Peyer's patch (tissue), 4 donors: ENCODE data around the gene LTA4H. TPM values are rescaled to one million over a fixed set of nuclear protein-coding genes. Genes with fewer than 3 reads are reported as not detected.
A peak's percentile ranks its signal among the peaks of the same experiment; 100 is the strongest.

Experiments
- DNase-seq, 3 donors: peaks; one replicate each; pipeline ENCODE4 v3.0.0-alpha.2; 2017 to 2019
- H3K27ac ChIP-seq, 4 donors: fragments of 200-600 bp; sonication (generic); one replicate each; pipeline ENCODE4 v1.5.1; 2016 to 2019
- H3K27me3 ChIP-seq, 2 donors: fragments of 200-600 bp; sonication (generic); one replicate each; pipeline ENCODE4 v1.5.1; 2019
- H3K36me3 ChIP-seq, 3 donors: fragments of 200-600 bp; sonication (generic); one replicate each; pipeline ENCODE4 v1.5.1; 2016 to 2019
- H3K4me1 ChIP-seq, 4 donors: fragments of 200-600 bp; sonication (generic); one replicate each; pipeline ENCODE4 v1.5.1; 2016 to 2019
- H3K4me3 ChIP-seq, 4 donors: fragments of 200-600 bp; sonication (generic); 1 replicate in 3 of 4; 2 replicates in 1 of 4; pipeline ENCODE4 v1.5.1; 2016 to 2019; ENCODE audit warnings: mild to moderate bottlenecking in 1 of 4
- H3K9me3 ChIP-seq, 4 donors: fragments of 200-600 bp; sonication (generic); one replicate each; pipeline ENCODE4 v1.5.1; 2016 to 2019; ENCODE audit warnings: mild to moderate bottlenecking in 1 of 4
- POLR2A ChIP-seq, 2 donors: fragments of 450-650 bp; IDR thresholded peaks; one replicate each; pipeline ENCODE4 v1.5.1; 2017; ENCODE audit warnings: antibody characterized with exemption in 2 of 2, mild to moderate bottlenecking in 2 of 2, moderate library complexity in 2 of 2
- total RNA-seq, 4 donors: library from RNA; depleted of rRNA; stranded (reverse); fragments of >200 nt; gene quantifications; one replicate each; pipeline ENCODE4 v1.1.0, GENCODE V29; 2016
- TF ChIP-seq, protein P1 (sequence below), 6 experiments: fragments of 450-650 bp in 4 of 6; fragments of 200-600 bp in 2 of 6; sonication (generic) in 1 of 6; IDR thresholded peaks; one replicate each; pipeline ENCODE4 v1.5.1; 2017 to 2019; ENCODE audit warnings: antibody characterized with exemption in 6 of 6, mild to moderate bottlenecking in 3 of 6, moderate library complexity in 1 of 6

LTA4H gene
- total RNA-seq, 4 donors from 2014 or later, result 59.6 to 80.7 (median 76.4) TPM

GRCh38 chr12:96025518-96025917 is 9.9 kb downstream of the LTA4H start:
- DNase-seq, result no peak
- Histone ChIP-seq H3K4me1 (no peaks in the 10 kb centered on the region), H3K9me3 (no peaks in the 10 kb centered on the region), H3K4me3 (no peak overlapping the region), H3K36me3 (peaks cover 2 to 67% (median 3%) of the 10 kb centered on the region in 3 donors), H3K27me3 (no peaks in the 10 kb centered on the region), H3K27ac (no peak overlapping the region)
- no peak for TF ChIP-seq POLR2A (IDR thresholded peaks at IDR 0.05)
- TF ChIP-seq, protein P1, sequence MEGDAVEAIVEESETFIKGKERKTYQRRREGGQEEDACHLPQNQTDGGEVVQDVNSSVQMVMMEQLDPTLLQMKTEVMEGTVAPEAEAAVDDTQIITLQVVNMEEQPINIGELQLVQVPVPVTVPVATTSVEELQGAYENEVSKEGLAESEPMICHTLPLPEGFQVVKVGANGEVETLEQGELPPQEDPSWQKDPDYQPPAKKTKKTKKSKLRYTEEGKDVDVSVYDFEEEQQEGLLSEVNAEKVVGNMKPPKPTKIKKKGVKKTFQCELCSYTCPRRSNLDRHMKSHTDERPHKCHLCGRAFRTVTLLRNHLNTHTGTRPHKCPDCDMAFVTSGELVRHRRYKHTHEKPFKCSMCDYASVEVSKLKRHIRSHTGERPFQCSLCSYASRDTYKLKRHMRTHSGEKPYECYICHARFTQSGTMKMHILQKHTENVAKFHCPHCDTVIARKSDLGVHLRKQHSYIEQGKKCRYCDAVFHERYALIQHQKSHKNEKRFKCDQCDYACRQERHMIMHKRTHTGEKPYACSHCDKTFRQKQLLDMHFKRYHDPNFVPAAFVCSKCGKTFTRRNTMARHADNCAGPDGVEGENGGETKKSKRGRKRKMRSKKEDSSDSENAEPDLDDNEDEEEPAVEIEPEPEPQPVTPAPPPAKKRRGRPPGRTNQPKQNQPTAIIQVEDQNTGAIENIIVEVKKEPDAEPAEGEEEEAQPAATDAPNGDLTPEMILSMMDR (IDR thresholded peaks at IDR 0.05), result no peak

GRCh38 chr12:96020314-96021003 is 14.9 kb downstream of the LTA4H start:
- Histone ChIP-seq H3K4me3 (no peak overlapping the region), H3K27me3 (no peaks in the 10 kb centered on the region), H3K9me3 (no peaks in the 10 kb centered on the region), H3K4me1 (no peaks in the 10 kb centered on the region), H3K27ac (peak overlapping the region in 1 of 4 donors; percentile 49), H3K36me3 (peaks cover 2 to 79% (median 3%) of the 10 kb centered on the region in 3 donors)
- TF ChIP-seq, protein P1 (IDR thresholded peaks at IDR 0.05), result no peak
- TF ChIP-seq POLR2A (IDR thresholded peaks at IDR 0.05), result no peak
- peak in 1 of 3 donors; percentile 37 for DNase-seq

DNA sequence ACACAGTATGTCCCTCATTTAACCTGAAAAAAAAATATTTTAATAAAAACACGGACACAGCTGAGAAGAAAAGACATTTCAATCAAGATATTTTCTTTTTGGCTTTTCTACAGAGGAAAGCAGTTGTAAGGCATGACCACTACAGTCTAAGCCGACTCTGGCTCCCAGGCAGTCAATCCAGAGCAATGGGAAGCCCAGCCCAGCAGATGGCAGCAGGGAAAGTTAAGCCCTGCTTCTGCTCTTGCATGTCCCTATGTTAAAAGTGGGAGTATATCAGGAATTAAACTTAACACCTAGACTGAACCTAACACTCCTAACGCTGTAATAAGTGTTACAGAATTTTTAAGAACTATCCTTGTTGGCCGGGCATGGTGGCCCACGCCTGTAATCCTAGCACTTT is 19.7 kb downstream of the LTA4H start:
- H3K4me3 ChIP-seq, result no peak overlapping the region
- H3K36me3 ChIP-seq, result peaks cover 0 to 84% (median 0%) of the 10 kb centered on the region in 3 donors
- no peak for TF ChIP-seq POLR2A (IDR thresholded peaks at IDR 0.05)
- TF ChIP-seq, protein P1 (IDR thresholded peaks at IDR 0.05), result peak in 3 of 6 experiments; percentile 18 to 23 (median 21)
- H3K4me1 ChIP-seq, result no peaks in the 10 kb centered on the region
- H3K27me3 ChIP-seq, result no peaks in the 10 kb centered on the region
- DNase-seq, result no peak
- no peak overlapping the region for H3K27ac ChIP-seq
- H3K9me3 ChIP-seq, result no peaks in the 10 kb centered on the region

DNA sequence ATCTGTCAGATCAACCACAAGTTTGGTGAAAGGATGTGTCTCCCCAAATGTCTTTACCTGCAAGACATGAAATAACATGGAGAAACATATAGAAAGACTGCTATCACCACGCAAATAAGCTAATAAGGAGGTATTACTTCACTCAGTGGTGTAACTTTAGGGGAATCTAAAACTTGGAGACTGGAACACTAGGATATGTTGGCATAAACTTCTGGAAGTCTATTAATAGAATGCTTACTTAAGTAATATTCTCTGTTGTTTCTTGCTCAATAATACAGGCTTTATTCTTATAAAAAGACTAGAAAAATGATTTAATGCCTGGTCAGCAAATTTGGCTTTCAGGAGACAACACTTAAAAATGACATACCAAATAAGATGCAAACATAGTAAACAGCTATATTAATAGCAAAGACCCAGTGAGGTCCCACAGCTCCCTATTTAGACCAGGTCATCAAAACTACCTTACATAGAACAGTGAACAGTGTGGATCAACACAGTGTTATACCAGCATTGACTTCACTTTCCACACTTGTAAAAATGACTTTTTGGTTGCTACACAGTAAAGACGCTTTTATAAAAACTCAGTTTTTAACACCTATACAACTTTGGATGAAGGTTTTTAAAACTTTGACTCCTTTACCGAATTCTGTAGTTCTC is 20.3 kb downstream of the LTA4H start:
- Histone ChIP-seq H3K4me1 (no peaks in the 10 kb centered on the region), H3K27me3 (no peaks in the 10 kb centered on the region), H3K4me3 (no peak overlapping the region), H3K27ac (no peak overlapping the region), H3K36me3 (peaks cover 0 to 85% (median 0%) of the 10 kb centered on the region in 3 donors), H3K9me3 (no peaks in the 10 kb centered on the region)
- TF ChIP-seq POLR2A (IDR thresholded peaks at IDR 0.05), result no peak
- TF ChIP-seq, protein P1 (IDR thresholded peaks at IDR 0.05), result no peak
- no peak for DNase-seq

- no peak for DNase-seq
- Histone ChIP-seq H3K4me3 (no peak overlapping the region), H3K27ac (no peak overlapping the region), H3K36me3 (peaks cover 0 to 92% (median 0%) of the 10 kb centered on the region in 3 donors), H3K4me1 (no peaks in the 10 kb centered on the region), H3K9me3 (no peaks in the 10 kb centered on the region), H3K27me3 (no peaks in the 10 kb centered on the region)
- TF ChIP-seq POLR2A (IDR thresholded peaks at IDR 0.05), result no peak
- TF ChIP-seq, protein P1 (IDR thresholded peaks at IDR 0.05), result no peak
Observed at GRCh38 chr12:96007729-96008128, 27.7 kb downstream of the LTA4H start.
